ENCODE measurements around the gene MBLAC1.

The MBLAC1 gene

DNA sequence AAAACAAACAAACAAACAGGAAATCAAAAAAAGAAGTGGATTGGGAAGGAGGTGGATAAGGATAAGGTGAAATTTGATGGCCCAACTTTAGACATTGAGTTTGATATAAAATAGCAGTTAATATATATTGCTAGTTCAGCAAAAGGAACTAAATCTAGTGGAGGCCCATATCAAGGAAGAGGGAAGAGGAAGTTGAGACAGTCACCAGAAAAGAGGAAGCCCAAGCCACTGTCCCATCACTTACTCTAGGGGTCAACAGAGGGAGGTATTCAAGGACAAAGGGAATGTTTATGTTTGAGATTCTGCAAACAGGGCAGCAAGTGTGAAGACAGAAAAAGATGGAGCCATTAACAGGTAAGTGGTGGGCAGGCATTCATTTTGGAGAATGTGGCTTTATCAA is 25.6 kb downstream of the MBLAC1 start:
- H3K9ac ChIP-seq (ENCODE audit: low read length) = no peak overlapping the region
- H3K4me2 ChIP-seq (ENCODE audit: low read length) = peak overlapping the region; percentile 29; the same call in 1 of the 2 replicates
- peaks cover 11% of the 10 kb centered on the region for H3K79me2 ChIP-seq (ENCODE audit: insufficient read depth, low read length)

DNA sequence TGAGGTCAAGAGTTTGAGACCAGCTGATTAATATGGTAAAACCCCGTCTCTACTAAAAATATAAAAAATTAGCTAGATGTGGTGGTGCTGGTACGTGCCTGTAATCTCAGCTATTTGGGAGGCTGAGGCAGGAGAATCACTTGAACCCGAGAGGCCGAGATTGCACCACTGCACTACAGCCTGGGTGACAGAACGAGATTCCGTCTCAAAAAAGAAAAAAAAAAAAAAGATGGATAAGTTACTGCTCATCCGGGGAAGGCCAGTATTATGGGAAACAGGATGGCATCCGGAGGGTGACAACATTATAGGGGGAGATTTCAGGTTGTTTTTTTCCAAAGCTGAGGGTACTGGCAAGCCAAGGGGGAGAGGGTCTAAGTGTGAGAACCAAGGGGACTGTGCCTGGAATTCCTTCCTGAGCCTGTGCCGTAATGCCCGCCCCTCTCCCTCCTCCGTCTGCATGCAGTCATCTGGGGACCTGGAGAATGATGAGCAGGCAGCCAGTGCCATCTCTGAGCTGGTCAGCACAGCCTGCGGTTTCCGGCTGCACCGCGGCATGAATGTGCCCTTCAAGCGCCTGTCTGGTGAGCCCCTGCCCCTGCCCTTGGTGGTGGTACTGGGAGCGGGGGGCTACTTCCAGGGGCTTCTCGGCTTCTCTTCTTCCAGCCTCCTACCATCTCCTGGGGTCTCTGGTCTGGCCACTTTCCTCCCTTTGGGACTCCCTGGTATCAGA is 26.3 kb downstream of the MBLAC1 start:
- peak overlapping the region; percentile 29; the same call in 1 of the 2 replicates for H3K4me2 ChIP-seq (ENCODE audit: low read length)
- H4K20me1 ChIP-seq (ENCODE audit: insufficient read depth, low read length) = no peaks in the 10 kb centered on the region
- H3K9ac ChIP-seq (ENCODE audit: low read length) = no peak overlapping the region
- H3K79me2 ChIP-seq (ENCODE audit: insufficient read depth, low read length) = peaks cover 11% of the 10 kb centered on the region
- H3K36me3 ChIP-seq (ENCODE audit: insufficient read depth, low read length) = peaks cover 60% of the 10 kb centered on the region
- H3K27me3 ChIP-seq (ENCODE audit: insufficient read depth, low read length) = no peaks in the 10 kb centered on the region
- TF ChIP-seq EZH2 (IDR thresholded peaks at IDR 0.05; ENCODE audit: borderline replicate concordance, low read length) = no peak
- TF ChIP-seq, protein P1, sequence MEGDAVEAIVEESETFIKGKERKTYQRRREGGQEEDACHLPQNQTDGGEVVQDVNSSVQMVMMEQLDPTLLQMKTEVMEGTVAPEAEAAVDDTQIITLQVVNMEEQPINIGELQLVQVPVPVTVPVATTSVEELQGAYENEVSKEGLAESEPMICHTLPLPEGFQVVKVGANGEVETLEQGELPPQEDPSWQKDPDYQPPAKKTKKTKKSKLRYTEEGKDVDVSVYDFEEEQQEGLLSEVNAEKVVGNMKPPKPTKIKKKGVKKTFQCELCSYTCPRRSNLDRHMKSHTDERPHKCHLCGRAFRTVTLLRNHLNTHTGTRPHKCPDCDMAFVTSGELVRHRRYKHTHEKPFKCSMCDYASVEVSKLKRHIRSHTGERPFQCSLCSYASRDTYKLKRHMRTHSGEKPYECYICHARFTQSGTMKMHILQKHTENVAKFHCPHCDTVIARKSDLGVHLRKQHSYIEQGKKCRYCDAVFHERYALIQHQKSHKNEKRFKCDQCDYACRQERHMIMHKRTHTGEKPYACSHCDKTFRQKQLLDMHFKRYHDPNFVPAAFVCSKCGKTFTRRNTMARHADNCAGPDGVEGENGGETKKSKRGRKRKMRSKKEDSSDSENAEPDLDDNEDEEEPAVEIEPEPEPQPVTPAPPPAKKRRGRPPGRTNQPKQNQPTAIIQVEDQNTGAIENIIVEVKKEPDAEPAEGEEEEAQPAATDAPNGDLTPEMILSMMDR (IDR thresholded peaks at IDR 0.05; ENCODE audit: low read length) = no peak
- no peaks in the 10 kb centered on the region for H3K9me3 ChIP-seq (ENCODE audit: low read length)
- peaks cover 82% of the 10 kb centered on the region for H3K4me1 ChIP-seq (ENCODE audit: insufficient read depth, low read length, severe bottlenecking)
- no peak overlapping the region for H2AFZ ChIP-seq (ENCODE audit: low read length)
- H3K9me2 ChIP-seq (ENCODE audit: low read depth, low read length) = no peaks in the 10 kb centered on the region
- peak overlapping the region; percentile 44 for H3K27ac ChIP-seq (ENCODE audit: low read depth, low read length, poor library complexity, severe bottlenecking)
- peaks cover 5% of the 10 kb centered on the region; the same call in 1 of the 2 replicates for H3F3A ChIP-seq (ENCODE audit: insufficient read depth, low read length)
- H3K4me3 ChIP-seq (ENCODE audit: low read depth, low read length, poor library complexity, severe bottlenecking) = no peak overlapping the region

More for the DNA sequence above, 25.6 kb downstream of the MBLAC1 start:
- TF ChIP-seq, protein P1 (IDR thresholded peaks at IDR 0.05; ENCODE audit: low read length) = no peak; the same call in 1 of the 2 replicates
- no peak for TF ChIP-seq EZH2 (IDR thresholded peaks at IDR 0.05; ENCODE audit: borderline replicate concordance, low read length)
- H3K4me3 ChIP-seq (ENCODE audit: low read depth, low read length, poor library complexity, severe bottlenecking) = no peak overlapping the region
- H4K20me1 ChIP-seq (ENCODE audit: insufficient read depth, low read length) = no peaks in the 10 kb centered on the region
- H3K36me3 ChIP-seq (ENCODE audit: insufficient read depth, low read length) = peaks cover 60% of the 10 kb centered on the region
- H3F3A ChIP-seq (ENCODE audit: insufficient read depth, low read length) = peaks cover 5% of the 10 kb centered on the region; the same call in 1 of the 2 replicates
- no peaks in the 10 kb centered on the region for H3K9me3 ChIP-seq (ENCODE audit: low read length)
- no peak overlapping the region for H2AFZ ChIP-seq (ENCODE audit: low read length)
- peaks cover 81% of the 10 kb centered on the region for H3K4me1 ChIP-seq (ENCODE audit: insufficient read depth, low read length, severe bottlenecking)
- H3K27me3 ChIP-seq (ENCODE audit: insufficient read depth, low read length) = no peaks in the 10 kb centered on the region
- peak overlapping the region; percentile 44 for H3K27ac ChIP-seq (ENCODE audit: low read depth, low read length, poor library complexity, severe bottlenecking)
- H3K9me2 ChIP-seq (ENCODE audit: low read depth, low read length) = no peaks in the 10 kb centered on the region

DNA sequence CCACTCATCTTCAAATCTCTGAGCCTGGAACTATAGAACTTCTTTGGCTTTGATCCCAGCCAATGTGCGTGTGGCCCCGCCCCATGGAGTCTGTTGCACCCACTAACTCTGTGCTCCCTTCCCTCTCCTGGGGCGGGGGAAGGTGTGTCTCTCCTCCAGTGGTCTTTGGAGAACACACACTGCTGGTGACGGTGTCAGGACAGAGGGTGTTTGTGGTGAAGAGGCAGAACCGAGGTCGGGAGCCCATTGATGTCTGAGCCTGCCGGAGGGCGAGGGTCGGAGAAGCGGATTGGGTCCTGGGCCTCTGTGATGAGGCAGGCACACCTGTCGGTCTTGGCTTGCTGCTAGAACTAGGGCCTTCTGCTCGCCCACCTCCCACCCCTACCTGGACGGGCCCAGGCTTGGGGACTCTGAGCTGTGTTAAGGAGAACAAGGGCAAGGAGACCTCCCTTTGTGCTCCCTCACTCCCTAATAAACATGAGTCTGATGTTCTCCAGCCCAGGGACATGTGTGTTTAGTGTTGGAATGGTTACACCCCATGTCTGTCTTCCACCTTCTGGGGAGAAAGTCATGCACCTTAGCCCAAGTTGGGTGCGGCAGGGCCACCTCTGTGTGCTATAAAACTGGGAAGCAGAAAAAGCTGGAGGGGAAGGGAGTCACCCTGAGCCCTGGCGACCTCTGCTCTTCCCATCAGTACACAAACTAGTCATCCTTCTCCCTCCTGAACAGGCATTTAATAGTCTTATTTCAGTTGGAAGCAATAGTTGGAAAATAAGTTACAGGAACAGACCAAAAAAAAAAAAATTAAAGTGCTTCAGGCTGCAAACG is 27.2 kb downstream of the MBLAC1 start:
- Histone ChIP-seq H3K4me3 (ENCODE audit: low read depth, low read length, poor library complexity, severe bottlenecking) (no peak overlapping the region), H3K9me3 (ENCODE audit: low read length) (no peaks in the 10 kb centered on the region), H3K27ac (ENCODE audit: low read depth, low read length, poor library complexity, severe bottlenecking) (peak overlapping the region; percentile 32), H3K4me1 (ENCODE audit: insufficient read depth, low read length, severe bottlenecking) (peaks cover 80% of the 10 kb centered on the region), H3F3A (ENCODE audit: insufficient read depth, low read length) (peaks cover 5% of the 10 kb centered on the region; the same call in 1 of the 2 replicates), H3K9me2 (ENCODE audit: low read depth, low read length) (no peaks in the 10 kb centered on the region), H4K20me1 (ENCODE audit: insufficient read depth, low read length) (no peaks in the 10 kb centered on the region), H3K79me2 (ENCODE audit: insufficient read depth, low read length) (peaks cover 11% of the 10 kb centered on the region), H2AFZ (ENCODE audit: low read length) (no peak overlapping the region), H3K27me3 (ENCODE audit: insufficient read depth, low read length) (no peaks in the 10 kb centered on the region), H3K36me3 (ENCODE audit: insufficient read depth, low read length) (peaks cover 60% of the 10 kb centered on the region), H3K4me2 (ENCODE audit: low read length) (no peak overlapping the region), H3K9ac (ENCODE audit: low read length) (no peak overlapping the region)
- no peak for TF ChIP-seq EZH2 (IDR thresholded peaks at IDR 0.05; ENCODE audit: borderline replicate concordance, low read length)
- TF ChIP-seq, protein P1 (IDR thresholded peaks at IDR 0.05; ENCODE audit: low read length) = no peak
